Osteocyte (in vitro differentiated cells): ENCODE results near the gene GPD1L. TPM values are rescaled to one million over a fixed set of nuclear protein-coding genes. Genes with fewer than 3 reads are reported as not detected.

ENCODE experiments used
- DNase-seq: peaks from one replicate; pipeline ENCODE4 v3.0.0; 2021; ENCODE audit warnings: mixed read lengths; ENCODE audit not compliant: unreplicated experiment; ENCODE audit errors: extremely low spot score
- H3K27ac Mint-ChIP-seq: one replicate; pipeline ENCODE4 v1.8.0; 2021; ENCODE audit warnings: mild to moderate bottlenecking, mixed read lengths; ENCODE audit not compliant: unreplicated experiment
- H3K27me3 Mint-ChIP-seq: one replicate; pipeline ENCODE4 v1.8.0; 2021; ENCODE audit warnings: mixed read lengths; ENCODE audit not compliant: unreplicated experiment
- H3K36me3 Mint-ChIP-seq: one replicate; pipeline ENCODE4 v1.8.0; 2021; ENCODE audit warnings: mixed read lengths; ENCODE audit not compliant: unreplicated experiment
- H3K4me1 Mint-ChIP-seq: one replicate; pipeline ENCODE4 v1.8.0; 2021; ENCODE audit warnings: mixed read lengths; ENCODE audit not compliant: unreplicated experiment
- H3K4me3 Mint-ChIP-seq: one replicate; pipeline ENCODE4 v1.8.0; 2021; ENCODE audit warnings: mild to moderate bottlenecking, moderate library complexity, mixed read lengths; ENCODE audit not compliant: unreplicated experiment
- H3K9me3 Mint-ChIP-seq: one replicate; pipeline ENCODE4 v1.8.0; 2021; ENCODE audit warnings: mixed read lengths; ENCODE audit not compliant: unreplicated experiment
- CTCF ChIP-seq: fragments of 200-600 bp; sonication (generic); IDR thresholded peaks from 2 replicates; pipeline ENCODE4 v1.5.0; 2021; ENCODE audit warnings: antibody characterized with exemption, mild to moderate bottlenecking, moderate library complexity
- total RNA-seq: library from RNA; stranded (reverse); gene quantifications from 2 replicates; pipeline ENCODE4 v1.2.1, GENCODE V29; 2021

Gene GPD1L
- total RNA-seq, 1 donor from 2014 or later: 9.1 TPM

GRCh38 chr3:32132706-32133105 is 26.3 kb downstream of the GPD1L start:
- Mint-ChIP-seq H3K36me3 (peaks cover 4% of the 10 kb centered on the region), H3K27ac (no peak overlapping the region), H3K9me3 (no peaks in the 10 kb centered on the region), H3K27me3 (no peaks in the 10 kb centered on the region), H3K4me3 (no peak overlapping the region), H3K4me1 (peaks cover 10% of the 10 kb centered on the region)
- TF ChIP-seq CTCF: no peak
- no peak for DNase-seq

GRCh38 chr3:32136703-32137102 is 30.3 kb downstream of the GPD1L start:
- no peak for TF ChIP-seq CTCF
- DNase-seq: no peak
- Mint-ChIP-seq H3K27ac (no peak overlapping the region), H3K36me3 (peaks cover 4% of the 10 kb centered on the region), H3K27me3 (no peaks in the 10 kb centered on the region), H3K4me1 (no peaks in the 10 kb centered on the region), H3K9me3 (no peaks in the 10 kb centered on the region), H3K4me3 (no peak overlapping the region)

GRCh38 chr3:32137870-32138269 is 31.4 kb downstream of the GPD1L start:
- Mint-ChIP-seq H3K4me1 (no peaks in the 10 kb centered on the region), H3K4me3 (no peak overlapping the region), H3K27me3 (no peaks in the 10 kb centered on the region), H3K27ac (no peak overlapping the region), H3K9me3 (no peaks in the 10 kb centered on the region), H3K36me3 (peaks cover 4% of the 10 kb centered on the region)
- TF ChIP-seq CTCF: no peak
- no peak for DNase-seq

GRCh38 chr3:32138545-32139104 is 32.2 kb downstream of the GPD1L start:
- TF ChIP-seq CTCF: no peak
- H3K9me3 Mint-ChIP-seq: no peaks in the 10 kb centered on the region
- no peak overlapping the region for H3K27ac Mint-ChIP-seq
- H3K4me1 Mint-ChIP-seq: no peaks in the 10 kb centered on the region
- DNase-seq: no peak
- H3K36me3 Mint-ChIP-seq: peaks cover 4% of the 10 kb centered on the region
- no peak overlapping the region for H3K4me3 Mint-ChIP-seq
- no peaks in the 10 kb centered on the region for H3K27me3 Mint-ChIP-seq

GRCh38 chr3:32140943-32141342 is 34.5 kb downstream of the GPD1L start:
- no peak for TF ChIP-seq CTCF
- Mint-ChIP-seq H3K36me3 (peaks cover 2% of the 10 kb centered on the region), H3K27me3 (no peaks in the 10 kb centered on the region), H3K9me3 (no peaks in the 10 kb centered on the region), H3K4me3 (no peak overlapping the region), H3K4me1 (peaks cover 4% of the 10 kb centered on the region), H3K27ac (no peak overlapping the region)
- DNase-seq: no peak
